Astrocyte of the cerebellum (primary cell): ENCODE data around the gene HOXC9.

Experiments used
- DNase-seq: peaks from one replicate; pipeline ENCODE4 v3.0.0-alpha.2; 2011; ENCODE audit warnings: low read depth
- H3K4me3 ChIP-seq: 2 replicates; pipeline ENCODE4 v1.5.1; 2011; ENCODE audit warnings: mild to moderate bottlenecking, low read depth, low read length, moderate library complexity
- CTCF ChIP-seq: IDR thresholded peaks from 2 replicates; pipeline ENCODE4 v1.5.1; 2012; ENCODE audit warnings: low read length, low read depth, moderate library complexity, mild to moderate bottlenecking; ENCODE audit errors: missing control alignments
- in situ Hi-C: cut with HindIII; loops from 2 replicates; pipeline ENCODE4 v1.10.0; 2017; ENCODE audit warnings: low sequenced_read_pairs

The HOXC9 gene

GRCh38 chr12:53983950-53984572 is 15.9 kb upstream of the HOXC9 start:
- H3K4me3 ChIP-seq = no peak overlapping the region
- TF ChIP-seq CTCF = no peak

GRCh38 chr12:53984901-53985691 is 14.9 kb upstream of the HOXC9 start, which contains the start of gene HOXC10:
HOXC10 (plus strand) TSS chr12:53985146; CDS start chr12:53985260, 114 bp downstream.
- peak; percentile 34 for TF ChIP-seq CTCF
- in situ Hi-C loops = no loop called here
- no peak within 1 kb of the TSS for H3K4me3 ChIP-seq

More at GRCh38 chr12:53983950-53984572, 15.9 kb upstream of the HOXC9 start:
- in situ Hi-C loops = no loop called here
- no peak for DNase-seq

GRCh38 chr12:53985692-53985993 is 14.3 kb upstream of the HOXC9 start:
- no peak overlapping the region for H3K4me3 ChIP-seq

More at GRCh38 chr12:53984901-53985691, 14.9 kb upstream of the HOXC9 start, which contains the start of gene HOXC10:
- DNase-seq = peak; percentile 8

GRCh38 chr12:53985994-53986685 is 13.8 kb upstream of the HOXC9 start:
- no peak for TF ChIP-seq CTCF
- H3K4me3 ChIP-seq = no peak overlapping the region
- DNase-seq = no peak
- in situ Hi-C loops = no loop called here

More at GRCh38 chr12:53985692-53985993, 14.3 kb upstream of the HOXC9 start:
- DNase-seq = no peak
- in situ Hi-C loops = no loop called here
- TF ChIP-seq CTCF = no peak

GRCh38 chr12:53986686-53987483 is 13.1 kb upstream of the HOXC9 start:
- H3K4me3 ChIP-seq = no peak overlapping the region
- no peak for DNase-seq
- no peak for TF ChIP-seq CTCF
- in situ Hi-C loops = no loop called here

- no peak for DNase-seq
- no peak for TF ChIP-seq CTCF
- in situ Hi-C loops = no loop called here
- H3K4me3 ChIP-seq = no peak overlapping the region
Measured at GRCh38 chr12:53987787-53988230, 12.2 kb upstream of the HOXC9 start.
